OCI-LY3 (cell line): ENCODE data around the gene PHF14.

ENCODE experiments used
- EZH2phosphoT487 ChIP-seq: fragments of 200-600 bp; shearing (Covaris generic); IDR thresholded peaks from 2 replicates; pipeline ENCODE4 v1.6.1; 2018; ENCODE audit warnings: antibody characterized with exemption, mixed run types, low read depth
- TF ChIP-seq, protein P1 (sequence below): fragments of 200-600, 300-600 bp; sonication (generic); IDR thresholded peaks from 2 replicates; pipeline ENCODE4 v1.5.1; 2014; ENCODE audit warnings: antibody characterized with exemption, low read length, low read depth

DNA sequence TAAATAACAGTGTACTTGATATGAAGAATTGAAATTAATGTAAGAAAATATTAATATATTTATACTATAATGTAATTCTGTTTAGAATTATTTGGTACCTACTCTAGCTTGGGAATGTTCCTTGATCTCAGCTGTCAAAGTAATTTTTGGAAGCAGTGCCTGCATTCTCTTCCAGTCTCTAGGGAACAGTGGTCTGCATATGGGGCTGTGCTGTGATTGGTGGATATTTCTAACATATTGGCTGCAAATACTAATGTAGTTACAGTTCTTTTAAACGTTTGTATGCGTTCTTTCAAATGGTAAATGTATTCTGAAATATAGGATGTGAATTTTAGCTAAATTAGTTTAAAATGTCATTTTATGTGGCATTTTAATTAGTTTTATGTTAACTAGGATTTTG lies 87.2 kb downstream of the PHF14 start:
- TF ChIP-seq, protein P1, sequence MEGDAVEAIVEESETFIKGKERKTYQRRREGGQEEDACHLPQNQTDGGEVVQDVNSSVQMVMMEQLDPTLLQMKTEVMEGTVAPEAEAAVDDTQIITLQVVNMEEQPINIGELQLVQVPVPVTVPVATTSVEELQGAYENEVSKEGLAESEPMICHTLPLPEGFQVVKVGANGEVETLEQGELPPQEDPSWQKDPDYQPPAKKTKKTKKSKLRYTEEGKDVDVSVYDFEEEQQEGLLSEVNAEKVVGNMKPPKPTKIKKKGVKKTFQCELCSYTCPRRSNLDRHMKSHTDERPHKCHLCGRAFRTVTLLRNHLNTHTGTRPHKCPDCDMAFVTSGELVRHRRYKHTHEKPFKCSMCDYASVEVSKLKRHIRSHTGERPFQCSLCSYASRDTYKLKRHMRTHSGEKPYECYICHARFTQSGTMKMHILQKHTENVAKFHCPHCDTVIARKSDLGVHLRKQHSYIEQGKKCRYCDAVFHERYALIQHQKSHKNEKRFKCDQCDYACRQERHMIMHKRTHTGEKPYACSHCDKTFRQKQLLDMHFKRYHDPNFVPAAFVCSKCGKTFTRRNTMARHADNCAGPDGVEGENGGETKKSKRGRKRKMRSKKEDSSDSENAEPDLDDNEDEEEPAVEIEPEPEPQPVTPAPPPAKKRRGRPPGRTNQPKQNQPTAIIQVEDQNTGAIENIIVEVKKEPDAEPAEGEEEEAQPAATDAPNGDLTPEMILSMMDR: no peak
- TF ChIP-seq EZH2phosphoT487: no peak
